ENCODE measurements around the gene PPHLN1.

The PPHLN1 gene

GRCh38 chr12:42446761-42447160, 120.8 kb downstream of the PPHLN1 start:
- peak; percentile 28 for DNase-seq (ENCODE audit: low read depth)
- no peak overlapping the region for H3K4me3 ChIP-seq (ENCODE audit: low read depth, low read length)
- TF ChIP-seq CTCF (conservative IDR thresholded peaks at IDR 0.05; ENCODE audit: low read depth, low read length), result no peak

- no peak for TF ChIP-seq CTCF (conservative IDR thresholded peaks at IDR 0.05; ENCODE audit: low read depth, low read length)
- no peak overlapping the region for H3K4me3 ChIP-seq (ENCODE audit: low read depth, low read length)
- peak; percentile 60 for DNase-seq (ENCODE audit: low read depth)
Observed at GRCh38 chr12:42447371-42447786, 121.4 kb downstream of the PPHLN1 start.

GRCh38 chr12:42448841-42449240, 122.9 kb downstream of the PPHLN1 start:
- TF ChIP-seq CTCF (conservative IDR thresholded peaks at IDR 0.05; ENCODE audit: low read depth, low read length), result no peak
- no peak overlapping the region for H3K4me3 ChIP-seq (ENCODE audit: low read depth, low read length)
- no peak for DNase-seq (ENCODE audit: low read depth)

GRCh38 chr12:42450248-42450647, 124.3 kb downstream of the PPHLN1 start:
- H3K4me3 ChIP-seq (ENCODE audit: low read depth, low read length), result no peak overlapping the region
- DNase-seq (ENCODE audit: low read depth), result peak; percentile 58
- no peak for TF ChIP-seq CTCF (conservative IDR thresholded peaks at IDR 0.05; ENCODE audit: low read depth, low read length)

- no peak for DNase-seq (ENCODE audit: low read depth)
- no peak for TF ChIP-seq CTCF (conservative IDR thresholded peaks at IDR 0.05; ENCODE audit: low read depth, low read length)
- H3K4me3 ChIP-seq (ENCODE audit: low read depth, low read length), result no peak overlapping the region
Observed at GRCh38 chr12:42458575-42458974, 132.6 kb downstream of the PPHLN1 start.

- H3K4me3 ChIP-seq (ENCODE audit: low read depth, low read length), result no peak overlapping the region
- no peak for DNase-seq (ENCODE audit: low read depth)
- TF ChIP-seq CTCF (conservative IDR thresholded peaks at IDR 0.05; ENCODE audit: low read depth, low read length), result no peak
Observed at GRCh38 chr12:42459336-42459847, 133.4 kb downstream of the PPHLN1 start.

GRCh38 chr12:42462486-42462885, 136.5 kb downstream of the PPHLN1 start:
- no peak for TF ChIP-seq CTCF (conservative IDR thresholded peaks at IDR 0.05; ENCODE audit: low read depth, low read length)
- no peak for DNase-seq (ENCODE audit: low read depth)
- no peak overlapping the region for H3K4me3 ChIP-seq (ENCODE audit: low read depth, low read length)

Data from choroid plexus epithelial cell (primary cell).